Measurements from ENCODE around the gene B4GALT4. TPM values are rescaled to one million over a fixed set of nuclear protein-coding genes. Genes with fewer than 3 reads are reported as not detected.
A peak's percentile ranks its signal among the peaks of the same experiment; 100 is the strongest.

Gene B4GALT4
- total and polyA plus RNA-seq, 4 experiments from 2014 or later = 5.9 to 18.1 (median 12.2) TPM

DNA sequence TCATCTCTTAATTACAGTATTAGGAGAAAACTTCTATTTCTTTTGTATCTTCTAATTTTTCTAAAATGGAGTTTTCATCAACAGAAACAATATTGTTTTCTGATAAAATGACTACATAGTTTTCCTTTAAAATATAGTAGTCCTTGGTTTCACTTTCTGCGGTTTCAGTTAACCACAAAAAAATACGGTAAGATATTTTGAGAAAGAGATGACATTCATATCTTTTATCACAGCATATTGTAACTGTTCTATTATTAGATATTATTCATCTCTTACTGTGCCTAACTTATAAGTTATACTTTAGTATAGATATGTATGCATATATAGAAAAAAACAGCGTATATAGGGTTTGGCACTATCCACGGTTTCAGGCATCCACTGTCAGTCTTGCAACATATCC lies 2.3 kb downstream of the B4GALT4 start:
- Mint-ChIP-seq H3K36me3 (peaks cover 24 to 25% of the 10 kb centered on the region in 2 donors), H3K4me3 (peak overlapping the region in 7 of 8 donors; percentile 20 to 82 (median 68)), H3K4me1 (peaks cover 33 to 60% (median 41%) of the 10 kb centered on the region in 4 donors), H3K27ac (peak overlapping the region in 6 of 7 donors; percentile 53 to 85 (median 74)), H3K27me3 (no peaks in the 10 kb centered on the region), H3K9me3 (no peaks in the 10 kb centered on the region)
- Histone ChIP-seq H3K27ac (ENCODE audit: low read depth, low read length) (peak overlapping the region; percentile 77), H3K27me3 (ENCODE audit: insufficient read depth, low read length) (no peaks in the 10 kb centered on the region), H3K36me3 (ENCODE audit: insufficient read depth, low read length) (peaks cover 8% of the 10 kb centered on the region), H3K4me3 (ENCODE audit: low read length in 2 of 2) (no peak overlapping the region), H3K4me1 (ENCODE audit: insufficient read depth, low read length) (peaks cover 63% of the 10 kb centered on the region), H3K9me3 (ENCODE audit: control insufficient read depth in 1 of 2, low read length in 2 of 2) (no peaks in the 10 kb centered on the region)
- intact Hi-C loops (cut with micrococcal nuclease) = loop anchor here (10.0 kb wide), 1 partner anchor 436 kb away; the partner anchor contains the start of gene COX17
- ChIA-PET POLR2A (ENCODE audit: partially characterized antibody) (no interaction called here), CTCF (ENCODE audit: partially characterized antibody) (interaction anchor here (0.9 kb wide), 1 partner anchor 358 kb away, joined by 3 read pairs; no protein-coding TSS in a partner anchor)
- peak in 2 of 5 donors; percentile 10 to 22 for DNase-seq

DNA sequence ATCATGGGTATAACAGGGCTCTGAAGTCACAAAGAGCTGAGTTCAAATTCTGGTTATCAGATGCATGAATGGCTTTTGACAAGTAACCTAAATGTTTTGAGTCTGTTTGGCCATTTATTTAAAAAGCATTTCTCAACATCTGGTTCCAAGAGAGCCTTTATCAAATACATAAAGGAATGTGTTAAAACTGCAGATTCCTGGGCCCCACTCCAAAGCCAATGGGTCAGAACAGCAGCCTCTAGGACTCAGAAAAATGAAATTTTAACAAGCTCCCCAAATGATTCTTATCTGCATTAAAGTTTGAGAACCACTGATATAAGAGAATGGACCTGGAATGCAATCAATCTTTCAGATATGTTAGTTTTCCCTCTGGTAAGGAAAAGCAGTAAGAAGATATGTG lies 3.4 kb downstream of the B4GALT4 start:
- intact Hi-C loops (cut with micrococcal nuclease) = loop anchor here (10.0 kb wide), 1 partner anchor 438 kb away; the partner anchor contains the start of gene COX17
- H3K27ac Mint-ChIP-seq = peak overlapping the region in 4 of 7 donors; percentile 8 to 91 (median 66)
- H3K4me3 ChIP-seq (ENCODE audit: low read length in 2 of 2) = no peak overlapping the region
- CTCF ChIA-PET (ENCODE audit: partially characterized antibody) = interaction anchor here (0.9 to 1.6 kb wide), 4 partner anchors 10 to 356 kb away, joined by 3 to 8 read pairs (median 3); no protein-coding TSS in a partner anchor
- no peaks in the 10 kb centered on the region for H3K27me3 ChIP-seq (ENCODE audit: insufficient read depth, low read length)
- peaks cover 32 to 33% of the 10 kb centered on the region in 2 donors for H3K36me3 Mint-ChIP-seq
- peaks cover 8% of the 10 kb centered on the region for H3K36me3 ChIP-seq (ENCODE audit: insufficient read depth, low read length)
- DNase-seq = no peak
- peak overlapping the region in 1 of 8 donors; percentile 63 for H3K4me3 Mint-ChIP-seq
- no peaks in the 10 kb centered on the region for H3K9me3 Mint-ChIP-seq
- H3K27me3 Mint-ChIP-seq = no peaks in the 10 kb centered on the region
- POLR2A ChIA-PET (ENCODE audit: partially characterized antibody) = interaction anchor here (1.6 kb wide), 1 partner anchor 226 kb away, joined by 3 read pairs; the partner anchor contains the start of gene TMEM39A
- H3K9me3 ChIP-seq (ENCODE audit: control insufficient read depth in 1 of 2, low read length in 2 of 2) = no peaks in the 10 kb centered on the region
- peaks cover 63% of the 10 kb centered on the region for H3K4me1 ChIP-seq (ENCODE audit: insufficient read depth, low read length)
- H3K27ac ChIP-seq (ENCODE audit: low read depth, low read length) = no peak overlapping the region
- H3K4me1 Mint-ChIP-seq = peaks cover 35 to 60% (median 42%) of the 10 kb centered on the region in 4 donors

DNA sequence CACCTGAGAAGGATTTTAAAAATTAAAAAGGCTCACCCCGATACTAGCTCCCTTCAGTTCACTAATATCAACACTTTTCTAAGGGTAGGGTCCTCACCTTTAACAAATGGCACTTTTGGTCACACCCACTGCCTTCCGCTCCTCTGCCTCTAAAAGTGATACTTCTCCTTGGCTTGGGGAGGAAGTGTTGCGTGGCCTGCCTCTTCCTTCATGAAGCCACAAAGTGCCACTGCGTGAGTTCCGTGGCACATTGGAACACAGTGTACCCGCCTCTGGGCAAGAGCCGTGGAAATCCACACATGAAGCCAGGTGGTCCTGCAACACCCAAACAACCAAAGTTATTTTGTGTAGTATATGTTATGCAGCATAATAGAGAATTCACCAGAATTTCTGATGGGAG lies 3.9 kb downstream of the B4GALT4 start:
- peaks cover 63% of the 10 kb centered on the region for H3K4me1 ChIP-seq (ENCODE audit: insufficient read depth, low read length)
- DNase-seq = peak in 1 of 5 donors; percentile 17
- no peaks in the 10 kb centered on the region for H3K27me3 Mint-ChIP-seq
- H3K9me3 Mint-ChIP-seq = no peaks in the 10 kb centered on the region
- peak overlapping the region; percentile 5 to 91 (median 59) for H3K27ac Mint-ChIP-seq
- H3K4me3 ChIP-seq (ENCODE audit: low read length in 2 of 2) = no peak overlapping the region
- POLR2A ChIA-PET (ENCODE audit: partially characterized antibody) = interaction anchor here (1.6 kb wide), 1 partner anchor 227 kb away, joined by 3 read pairs; the partner anchor contains the start of gene TMEM39A
- peaks cover 36 to 60% (median 43%) of the 10 kb centered on the region in 4 donors for H3K4me1 Mint-ChIP-seq
- H3K27ac ChIP-seq (ENCODE audit: low read depth, low read length) = no peak overlapping the region
- H3K27me3 ChIP-seq (ENCODE audit: insufficient read depth, low read length) = no peaks in the 10 kb centered on the region
- peak overlapping the region in 6 of 8 donors; percentile 48 to 69 (median 62) for H3K4me3 Mint-ChIP-seq
- peaks cover 11% of the 10 kb centered on the region for H3K36me3 ChIP-seq (ENCODE audit: insufficient read depth, low read length)
- intact Hi-C loops (cut with micrococcal nuclease) = loop anchor here (10.0 kb wide), 1 partner anchor 438 kb away; the partner anchor contains the start of gene COX17
- no peaks in the 10 kb centered on the region for H3K9me3 ChIP-seq (ENCODE audit: control insufficient read depth in 1 of 2, low read length in 2 of 2)
- CTCF ChIA-PET (ENCODE audit: partially characterized antibody) = interaction anchor here (1.6 kb wide), 1 partner anchor 352 kb away, joined by 8 read pairs; no protein-coding TSS in a partner anchor
- H3K36me3 Mint-ChIP-seq = peaks cover 37 to 38% of the 10 kb centered on the region in 2 donors

DNA sequence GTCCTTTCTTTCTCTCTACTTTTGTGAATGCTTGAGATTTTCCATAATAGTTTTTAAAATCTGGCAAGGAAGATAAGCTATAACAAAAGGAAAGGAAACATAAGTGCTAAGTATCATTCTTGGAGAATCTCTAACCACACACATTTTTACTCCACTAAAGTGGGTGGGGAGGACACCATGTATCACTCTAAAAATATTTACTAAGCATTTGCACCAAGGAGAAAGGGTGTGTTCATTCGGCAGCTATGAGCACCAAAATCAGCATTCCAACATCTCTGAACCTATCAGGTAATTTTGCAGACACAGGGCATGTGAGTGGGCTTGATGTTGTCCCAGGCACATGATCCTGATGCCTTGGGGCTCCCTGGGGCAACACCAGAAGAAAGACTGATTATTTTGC lies 5.5 kb downstream of the B4GALT4 start:
- no peaks in the 10 kb centered on the region for H3K9me3 Mint-ChIP-seq
- H3K4me3 ChIP-seq (ENCODE audit: low read length in 2 of 2) = no peak overlapping the region
- ChIA-PET POLR2A (ENCODE audit: partially characterized antibody) (no interaction called here), CTCF (ENCODE audit: partially characterized antibody) (no interaction called here)
- intact Hi-C loops (cut with micrococcal nuclease) = loop anchor here (10.0 kb wide), 1 partner anchor 440 kb away; the partner anchor contains the start of gene COX17
- H3K27me3 Mint-ChIP-seq = no peaks in the 10 kb centered on the region
- no peak for DNase-seq
- H3K9me3 ChIP-seq (ENCODE audit: control insufficient read depth in 1 of 2, low read length in 2 of 2) = no peaks in the 10 kb centered on the region
- H3K27me3 ChIP-seq (ENCODE audit: insufficient read depth, low read length) = no peaks in the 10 kb centered on the region
- H3K27ac Mint-ChIP-seq = peak overlapping the region; percentile 31 to 89 (median 53)
- peaks cover 50 to 51% of the 10 kb centered on the region in 2 donors for H3K36me3 Mint-ChIP-seq
- H3K4me1 ChIP-seq (ENCODE audit: insufficient read depth, low read length) = peaks cover 55% of the 10 kb centered on the region
- peaks cover 32 to 52% (median 39%) of the 10 kb centered on the region in 4 donors for H3K4me1 Mint-ChIP-seq
- H3K4me3 Mint-ChIP-seq = peak overlapping the region in 1 of 8 donors; percentile 59
- H3K36me3 ChIP-seq (ENCODE audit: insufficient read depth, low read length) = peaks cover 18% of the 10 kb centered on the region
- H3K27ac ChIP-seq (ENCODE audit: low read depth, low read length) = no peak overlapping the region

DNA sequence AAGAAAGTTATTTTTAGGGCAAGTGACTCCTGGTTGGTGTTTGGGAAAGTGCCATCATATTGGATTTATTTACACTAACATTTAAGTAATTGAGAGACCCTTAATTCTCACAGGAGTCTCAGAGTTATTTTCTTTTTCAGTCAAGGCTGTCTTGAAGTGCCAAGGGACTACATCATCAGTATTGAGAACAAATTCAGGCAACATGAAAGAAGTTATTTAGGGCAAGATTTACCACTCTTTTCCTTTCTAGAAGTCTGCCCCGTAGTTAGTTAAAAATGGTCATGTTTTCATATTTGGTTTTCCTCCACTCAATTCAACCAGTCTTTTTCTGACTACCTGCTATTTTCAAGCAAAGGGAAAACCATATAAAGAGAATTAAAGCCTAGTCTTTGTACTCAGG lies 6.1 kb downstream of the B4GALT4 start:
- Histone ChIP-seq H3K27me3 (ENCODE audit: insufficient read depth, low read length) (no peaks in the 10 kb centered on the region), H3K36me3 (ENCODE audit: insufficient read depth, low read length) (peaks cover 24% of the 10 kb centered on the region), H3K27ac (ENCODE audit: low read depth, low read length) (no peak overlapping the region), H3K4me3 (ENCODE audit: low read length in 2 of 2) (no peak overlapping the region), H3K9me3 (ENCODE audit: control insufficient read depth in 1 of 2, low read length in 2 of 2) (no peaks in the 10 kb centered on the region), H3K4me1 (ENCODE audit: insufficient read depth, low read length) (peaks cover 49% of the 10 kb centered on the region)
- ChIA-PET CTCF (ENCODE audit: partially characterized antibody) (no interaction called here), POLR2A (ENCODE audit: partially characterized antibody) (no interaction called here)
- DNase-seq = no peak
- Mint-ChIP-seq H3K9me3 (no peaks in the 10 kb centered on the region), H3K27me3 (no peaks in the 10 kb centered on the region), H3K36me3 (peaks cover 55 to 56% of the 10 kb centered on the region in 2 donors), H3K4me1 (peaks cover 28 to 47% (median 34%) of the 10 kb centered on the region in 4 donors), H3K4me3 (peak overlapping the region in 2 of 8 donors; percentile 25 to 59), H3K27ac (peak overlapping the region in 5 of 7 donors; percentile 31 to 89 (median 72))
- intact Hi-C loops (cut with micrococcal nuclease) = loop anchor here (10.0 kb wide), 1 partner anchor 440 kb away; the partner anchor contains the start of gene COX17

DNA sequence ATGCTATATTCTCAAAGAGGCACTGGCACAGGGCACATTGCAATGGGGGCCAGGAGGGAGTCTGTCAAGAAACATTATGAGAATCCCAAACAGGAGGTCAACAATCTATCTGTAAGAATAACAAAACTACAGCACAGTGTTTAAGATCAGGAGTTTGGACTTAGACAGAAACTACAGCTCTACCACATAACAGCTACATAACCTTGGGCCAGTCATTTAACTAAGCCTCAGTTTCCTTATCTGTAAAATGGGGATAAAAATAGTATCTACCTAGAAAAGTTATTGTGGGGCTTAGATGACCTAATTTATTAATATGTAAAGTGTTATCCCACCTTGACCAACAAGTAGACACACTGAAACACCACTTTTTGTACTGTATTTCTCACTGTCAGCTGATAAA lies 9.9 kb downstream of the B4GALT4 start:
- no peaks in the 10 kb centered on the region for H3K9me3 Mint-ChIP-seq
- H3K27me3 Mint-ChIP-seq = no peaks in the 10 kb centered on the region
- H3K36me3 ChIP-seq (ENCODE audit: insufficient read depth, low read length) = peaks cover 43% of the 10 kb centered on the region
- no peak overlapping the region for H3K4me3 Mint-ChIP-seq
- no peak overlapping the region for H3K27ac ChIP-seq (ENCODE audit: low read depth, low read length)
- peaks cover 12 to 33% (median 24%) of the 10 kb centered on the region in 4 donors for H3K4me1 Mint-ChIP-seq
- H3K9me3 ChIP-seq (ENCODE audit: control insufficient read depth in 1 of 2, low read length in 2 of 2) = no peaks in the 10 kb centered on the region
- H3K27ac Mint-ChIP-seq = peak overlapping the region in 2 of 7 donors; percentile 10 to 72
- intact Hi-C loops (cut with micrococcal nuclease) = loop anchor here (10.0 kb wide), 1 partner anchor 444 kb away; the partner anchor contains the start of gene COX17
- CTCF ChIA-PET (ENCODE audit: partially characterized antibody) = interaction anchor here (1.6 to 2.1 kb wide), 2 partner anchors 10 to 13 kb away, joined by 5 to 12 read pairs; partner anchors contain the start of gene B4GALT4
- peaks cover 12% of the 10 kb centered on the region for H3K4me1 ChIP-seq (ENCODE audit: insufficient read depth, low read length)
- H3K4me3 ChIP-seq (ENCODE audit: low read length in 2 of 2) = no peak overlapping the region
- H3K36me3 Mint-ChIP-seq = peaks cover 81 to 86% of the 10 kb centered on the region in 2 donors
- H3K27me3 ChIP-seq (ENCODE audit: insufficient read depth, low read length) = no peaks in the 10 kb centered on the region
- no peak for DNase-seq
- POLR2A ChIA-PET (ENCODE audit: partially characterized antibody) = no interaction called here

DNA sequence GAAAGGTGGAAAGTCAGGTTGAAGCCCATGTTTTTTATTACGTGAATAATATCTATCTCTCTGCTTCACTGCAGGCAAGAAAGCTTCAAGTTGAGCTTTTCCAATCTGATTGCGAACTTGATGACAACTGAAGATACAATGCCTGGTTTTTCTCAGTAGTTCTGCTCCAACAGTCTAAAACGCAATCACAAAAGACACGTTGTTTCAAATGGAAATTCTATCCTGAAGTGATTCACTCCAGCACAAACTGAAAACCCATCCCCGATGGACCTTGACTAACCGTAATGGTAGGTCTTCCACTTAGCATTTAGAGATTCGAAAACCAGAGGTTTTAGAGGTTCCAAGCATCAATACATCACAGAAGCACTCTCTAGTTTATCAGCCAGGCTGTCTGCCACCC lies 10.6 kb downstream of the B4GALT4 start:
- Histone ChIP-seq H3K9me3 (ENCODE audit: control insufficient read depth in 1 of 2, low read length in 2 of 2) (no peaks in the 10 kb centered on the region), H3K4me1 (ENCODE audit: insufficient read depth, low read length) (peaks cover 6% of the 10 kb centered on the region), H3K36me3 (ENCODE audit: insufficient read depth, low read length) (peaks cover 39% of the 10 kb centered on the region), H3K27ac (ENCODE audit: low read depth, low read length) (no peak overlapping the region), H3K27me3 (ENCODE audit: insufficient read depth, low read length) (no peaks in the 10 kb centered on the region), H3K4me3 (ENCODE audit: low read length in 2 of 2) (no peak overlapping the region)
- CTCF ChIA-PET (ENCODE audit: partially characterized antibody) = interaction anchor here (2.1 kb wide), 1 partner anchor 11 kb away, joined by 12 read pairs; the partner anchor contains the start of gene B4GALT4
- Mint-ChIP-seq H3K27ac (peak overlapping the region in 1 of 7 donors; percentile 60), H3K4me1 (peaks cover 10 to 26% (median 18%) of the 10 kb centered on the region in 4 donors), H3K4me3 (no peak overlapping the region), H3K36me3 (peaks cover 75 to 79% of the 10 kb centered on the region in 2 donors), H3K9me3 (no peaks in the 10 kb centered on the region), H3K27me3 (no peaks in the 10 kb centered on the region)
- DNase-seq = no peak
- POLR2A ChIA-PET (ENCODE audit: partially characterized antibody) = no interaction called here
- intact Hi-C loops (cut with micrococcal nuclease) = loop anchor here (10.0 kb wide), 1 partner anchor 445 kb away; the partner anchor contains the start of gene COX17

Measured in CD4-positive, alpha-beta memory T cell (primary cell).